Vagina (tissue), 2 donors: ENCODE data around the gene CCDC137.

Experiments
- POLR2A ChIP-seq, 2 donors: fragments of 450-650 bp; IDR thresholded peaks; one replicate each; pipeline ENCODE4 v1.6.1; 2017; ENCODE audit warnings: antibody characterized with exemption in 2 of 2, mild to moderate bottlenecking in 2 of 2, moderate library complexity in 2 of 2
- POLR2AphosphoS5 ChIP-seq, 2 donors: sonication (generic); formaldehyde crosslinking; IDR thresholded peaks; one replicate each; pipeline ENCODE4 v1.9.0; 2017; ENCODE audit warnings: antibody characterized with exemption in 2 of 2, mild to moderate bottlenecking in 2 of 2, low read depth in 1 of 2; ENCODE audit not compliant: insufficient read depth in 1 of 2

DNA sequence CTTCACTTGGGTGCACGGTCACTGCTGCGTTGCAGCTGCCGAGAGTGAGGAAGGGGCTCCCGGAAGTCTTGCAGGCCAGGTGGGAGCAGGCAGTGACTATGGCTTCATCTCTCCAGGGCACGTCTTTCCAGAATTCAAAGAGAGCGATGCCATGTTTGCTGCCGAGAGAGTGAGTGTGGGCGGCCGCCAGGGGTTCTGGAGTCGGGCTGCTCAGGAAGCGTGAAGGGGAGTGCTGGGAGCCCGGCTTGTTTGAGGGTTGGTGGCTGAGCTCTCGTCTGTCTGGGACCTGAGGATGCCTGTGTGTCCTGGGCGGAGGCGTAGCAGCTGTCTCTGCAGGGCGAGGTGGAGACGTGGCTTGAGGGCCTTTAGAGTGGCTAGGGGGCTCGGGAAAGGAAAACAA is 23.5 kb downstream of the CCDC137 start:
- TF ChIP-seq POLR2A (IDR thresholded peaks at IDR 0.05) (no peak), POLR2AphosphoS5 (IDR thresholded peaks at IDR 0.05; ENCODE audit: insufficient read depth in 1 of 2, low read depth in 1 of 2) (no peak)
